ENCODE measurements around the gene RAE1. TPM values are rescaled to one million over a fixed set of nuclear protein-coding genes. Genes with fewer than 3 reads are reported as not detected.

The RAE1 gene
- total RNA-seq, 1 experiment from 2014 or later, result 31.3 TPM

GRCh38 chr20:57321142-57321541 is 29.9 kb upstream of the RAE1 start (continued):
- TF ChIP-seq AR (CRISPR knock-in tag; IDR thresholded peaks at IDR 0.05) (no peak), ARID4B (CRISPR knock-in tag; IDR thresholded peaks at IDR 0.05; ENCODE audit: borderline replicate concordance) (no peak), ZNF425 (CRISPR knock-in tag; conservative IDR thresholded peaks at IDR 0.05) (no peak), ZNF396 (CRISPR knock-in tag; IDR thresholded peaks at IDR 0.05; ENCODE audit: borderline replicate concordance) (no peak), FOXP4 (CRISPR knock-in tag; IDR thresholded peaks at IDR 0.05) (no peak), ZBTB43 (CRISPR knock-in tag; IDR thresholded peaks at IDR 0.05) (no peak), USF1 (CRISPR knock-in tag; IDR thresholded peaks at IDR 0.05) (no peak), ZNF512 (CRISPR knock-in tag; IDR thresholded peaks at IDR 0.05; ENCODE audit: borderline replicate concordance) (no peak), NFYB (CRISPR knock-in tag; conservative IDR thresholded peaks at IDR 0.05; ENCODE audit: low read depth) (no peak), ZSCAN18 (CRISPR knock-in tag; IDR thresholded peaks at IDR 0.05) (no peak), TP53 (CRISPR knock-in tag; IDR thresholded peaks at IDR 0.05) (no peak)

All from WTC11 (cell line).